H9 (cell line): Measurements from ENCODE around the gene FAM53B. TPM values are rescaled to one million over a fixed set of nuclear protein-coding genes. Genes with fewer than 3 reads are reported as not detected.

Source experiments
- DNase-seq: peaks from one replicate; pipeline ENCODE4 v3.0.0-alpha.2; 2017
- H2AFZ ChIP-seq: one replicate; pipeline ENCODE4 v1.6.1; 2013; ENCODE audit warnings: mild to moderate bottlenecking, low read length, control low read depth, moderate library complexity
- H2AK5ac ChIP-seq: 2 replicates; pipeline ENCODE4 v1.6.1; 2013; ENCODE audit warnings: low read length, control low read depth, mixed read lengths; ENCODE audit not compliant: insufficient read length
- H2BK120ac ChIP-seq: one replicate; pipeline ENCODE4 v1.6.1; 2013; ENCODE audit warnings: low read depth, mild to moderate bottlenecking, low read length, control low read depth, inconsistent platforms; ENCODE audit not compliant: poor library complexity, severe bottlenecking
- H2BK12ac ChIP-seq: 2 replicates; pipeline ENCODE4 v1.6.1; 2013; ENCODE audit warnings: low read length, control low read depth, mixed read lengths, low read depth; ENCODE audit not compliant: insufficient read length
- H2BK15ac ChIP-seq: 2 replicates; pipeline ENCODE4 v1.6.1; 2013; ENCODE audit warnings: low read depth, low read length, control low read depth
- H2BK20ac ChIP-seq: one replicate; pipeline ENCODE4 v1.6.1; 2013; ENCODE audit warnings: low read depth, mild to moderate bottlenecking, low read length, control low read depth, inconsistent platforms; ENCODE audit not compliant: poor library complexity, severe bottlenecking
- H2BK5ac ChIP-seq: 2 replicates; pipeline ENCODE4 v1.6.1; 2013; ENCODE audit warnings: low read length, control low read depth, mixed read lengths; ENCODE audit not compliant: insufficient read length
- H3K14ac ChIP-seq: 2 replicates; pipeline ENCODE4 v1.6.1; 2013; ENCODE audit warnings: low read length, control low read depth; ENCODE audit not compliant: insufficient read depth
- H3K18ac ChIP-seq: 2 replicates; pipeline ENCODE4 v1.6.1; 2013; ENCODE audit warnings: low read depth, mild to moderate bottlenecking, mixed read lengths, low read length, control low read depth; ENCODE audit not compliant: insufficient read length
- H3K23ac ChIP-seq: 2 replicates; pipeline ENCODE4 v1.6.1; 2013; ENCODE audit warnings: low read length, control low read depth, mixed read lengths, low read depth; ENCODE audit not compliant: insufficient read length
- H3K23me2 ChIP-seq: 2 replicates; pipeline ENCODE4 v1.6.1; 2013; ENCODE audit warnings: low read depth, mild to moderate bottlenecking, mixed read lengths, low read length, control low read depth; ENCODE audit not compliant: insufficient read length, poor library complexity, severe bottlenecking
- H3K27ac ChIP-seq: 2 replicates; pipeline ENCODE4 v1.5.1; 2013; ENCODE audit warnings: low read length, control low read depth, mixed read lengths, low read depth; ENCODE audit not compliant: insufficient read length
- H3K27me3 ChIP-seq: 2 replicates; pipeline ENCODE4 v1.6.1; 2013; ENCODE audit warnings: low read length, control low read depth, inconsistent platforms; ENCODE audit not compliant: insufficient read depth
- H3K4ac ChIP-seq: 2 replicates; pipeline ENCODE4 v1.6.1; 2013; ENCODE audit warnings: low read depth, mild to moderate bottlenecking, control low read depth, inconsistent platforms, low read length, moderate library complexity
- H3K4me1 ChIP-seq: 2 replicates; pipeline ENCODE4 v1.6.1; 2013; ENCODE audit warnings: low read length, control low read depth, inconsistent platforms; ENCODE audit not compliant: insufficient read depth
- H3K4me2 ChIP-seq: 2 replicates; pipeline ENCODE4 v1.6.1; 2013; ENCODE audit warnings: low read length, control low read depth, mixed read lengths; ENCODE audit not compliant: insufficient read length, insufficient read depth
- H3K56ac ChIP-seq: 2 replicates; pipeline ENCODE4 v1.6.1; 2013; ENCODE audit warnings: low read depth, mild to moderate bottlenecking, mixed read lengths, low read length, control low read depth; ENCODE audit not compliant: insufficient read length
- H3K79me1 ChIP-seq: 2 replicates; pipeline ENCODE4 v1.6.1; 2013; ENCODE audit warnings: low read depth, mild to moderate bottlenecking, moderate library complexity, low read length, control low read depth, inconsistent platforms; ENCODE audit not compliant: insufficient read depth, poor library complexity, severe bottlenecking
- H3K79me2 ChIP-seq: 2 replicates; pipeline ENCODE4 v1.6.1; 2013; ENCODE audit warnings: low read length, control low read depth, inconsistent platforms; ENCODE audit not compliant: insufficient read depth
- H3K9ac ChIP-seq: 2 replicates; pipeline ENCODE4 v1.6.1; 2013; ENCODE audit warnings: low read length, control low read depth, mixed read lengths; ENCODE audit not compliant: insufficient read length; ENCODE audit errors: extremely low read depth
- H3K9me3 ChIP-seq: one replicate; pipeline ENCODE4 v1.6.1; 2013; ENCODE audit warnings: low read depth, low read length, inconsistent platforms; ENCODE audit not compliant: control insufficient read depth
- H3T11ph ChIP-seq: one replicate; pipeline ENCODE4 v1.6.1; 2013; ENCODE audit warnings: mild to moderate bottlenecking, low read length, control low read depth, inconsistent platforms
- H4K20me1 ChIP-seq: one replicate; pipeline ENCODE4 v1.6.1; 2013; ENCODE audit not compliant: control insufficient read depth, insufficient read length, insufficient read depth
- H4K5ac ChIP-seq: 2 replicates; pipeline ENCODE4 v1.6.1; 2013; ENCODE audit warnings: low read depth, mild to moderate bottlenecking, mixed read lengths, low read length, control low read depth; ENCODE audit not compliant: insufficient read length
- H4K8ac ChIP-seq: replicated peaks from 2 replicates; pipeline ENCODE4 v1.6.1; 2013; ENCODE audit warnings: low read length, control low read depth, mixed read lengths, low read depth; ENCODE audit not compliant: insufficient read length
- H4K91ac ChIP-seq: 2 replicates; pipeline ENCODE4 v1.6.1; 2013; ENCODE audit warnings: low read depth, mild to moderate bottlenecking, moderate library complexity, mixed read lengths, low read length, control low read depth; ENCODE audit not compliant: insufficient read length
- H3K27ac Mint-ChIP-seq, 3 experiments: 2 replicates in 2 of 3; 3 replicates in 1 of 3; pipeline ENCODE4 v1.8.0; 2020 to 2021; ENCODE audit warnings: mixed read lengths in 3 of 3, mild to moderate bottlenecking in 1 of 3, moderate library complexity in 1 of 3
- H3K27me3 Mint-ChIP-seq: 2 replicates; pipeline ENCODE4 v1.8.0; 2021; ENCODE audit warnings: low read depth, mild to moderate bottlenecking, moderate library complexity, mixed read lengths
- H3K36me3 Mint-ChIP-seq, 3 experiments: 2 replicates in 2 of 3; 3 replicates in 1 of 3; pipeline ENCODE4 v1.8.0; 2020 to 2021; ENCODE audit warnings: low read depth in 3 of 3, mixed read lengths in 3 of 3; ENCODE audit not compliant: insufficient read depth in 1 of 3
- H3K4me1 Mint-ChIP-seq, 2 experiments: 2 replicates each; pipeline ENCODE4 v1.8.0; 2020; ENCODE audit warnings: mixed read lengths in 2 of 2
- H3K4me3 Mint-ChIP-seq, 2 experiments: 2 replicates in 1 of 2; 3 replicates in 1 of 2; pipeline ENCODE4 v1.8.0; 2020 to 2021; ENCODE audit warnings: mild to moderate bottlenecking in 2 of 2, mixed read lengths in 2 of 2, moderate library complexity in 1 of 2
- H3K9me3 Mint-ChIP-seq, 2 experiments: 2 replicates in 1 of 2; 3 replicates in 1 of 2; pipeline ENCODE4 v1.8.0; 2020; ENCODE audit warnings: mild to moderate bottlenecking in 2 of 2, mixed read lengths in 2 of 2, moderate library complexity in 1 of 2
- CTCF ChIP-seq: fragments of 200-600 bp; sonication (generic); conservative IDR thresholded peaks from 3 replicates; pipeline ENCODE4 v1.8.0; 2021; ENCODE audit warnings: antibody characterized with exemption, mild to moderate bottlenecking
- WGBS: extraction: QIAGEN DNeasy Blood & Tissue Kit; methylation state at CpG from one replicate; pipeline ENCODE4 v1.1.7; 2013; ENCODE audit warnings: missing lambda C conversion rate, low lambda C conversion rate, mixed read lengths; ENCODE audit not compliant: insufficient read length; ENCODE audit errors: extremely low coverage; 5-methylcytosine and 5-hydroxymethylcytosine counted together
- total RNA-seq: library from RNA; stranded (reverse); gene quantifications from 2 replicates; pipeline ENCODE4 v1.2.1, GENCODE V29; 2021

The FAM53B gene
- total RNA-seq, 1 experiment from 2014 or later, result 11.5 TPM

GRCh38 chr10:124725171-124725631, 19.0 kb downstream of the FAM53B start:
- Histone ChIP-seq H4K8ac (no peak overlapping the region), H3K14ac (no peak overlapping the region), H3K23ac (no peak overlapping the region), H4K5ac (no peak overlapping the region), H3K79me2 (no peaks in the 10 kb centered on the region), H2BK15ac (no peak overlapping the region), H3K27ac (no peak overlapping the region), H3K27me3 (no peaks in the 10 kb centered on the region), H3K79me1 (no peaks in the 10 kb centered on the region), H3T11ph (no peak overlapping the region), H3K23me2 (no peaks in the 10 kb centered on the region), H2BK120ac (no peak overlapping the region), H4K20me1 (no peaks in the 10 kb centered on the region), H3K9ac (no peak overlapping the region), H3K4me1 (no peaks in the 10 kb centered on the region), H3K18ac (no peak overlapping the region), H2AFZ (no peak overlapping the region), H3K4me2 (no peak overlapping the region), H3K4ac (no peak overlapping the region), H2BK20ac (no peak overlapping the region), H3K9me3 (no peaks in the 10 kb centered on the region), H2BK12ac (no peak overlapping the region), H2BK5ac (no peak overlapping the region), H4K91ac (no peak overlapping the region), H3K56ac (no peak overlapping the region), H2AK5ac (no peak overlapping the region)
- no peak for DNase-seq
- H3K9me3 Mint-ChIP-seq, result no peaks in the 10 kb centered on the region
- no peak for TF ChIP-seq CTCF
- no peaks in the 10 kb centered on the region; a peak in 1 of 7 replicates for H3K36me3 Mint-ChIP-seq
- H3K4me3 Mint-ChIP-seq, result no peak overlapping the region
- no peaks in the 10 kb centered on the region for H3K27me3 Mint-ChIP-seq
- peaks cover 25 to 37% of the 10 kb centered on the region in 2 experiments for H3K4me1 Mint-ChIP-seq
- H3K27ac Mint-ChIP-seq, result peak overlapping the region in 1 of 3 experiments; percentile 82; a peak in 1 of 7 replicates
- no CpG with 5 or more reads among the region's 9 CpGs for WGBS
